Uterus (tissue), 2 donors: ENCODE measurements around the gene KRT78.

Source experiments
- CTCF ChIP-seq, 4 experiments: fragments of 200-600 bp in 2 of 4; fragments of 450-650 bp in 2 of 4; sonication (generic) in 2 of 4; IDR thresholded peaks; one replicate each; pipeline ENCODE4 v1.5.1; 2016 to 2019; ENCODE audit warnings: antibody characterized with exemption in 4 of 4, mild to moderate bottlenecking in 2 of 4, moderate library complexity in 1 of 4
- POLR2A ChIP-seq, 2 donors: fragments of 450-650 bp; IDR thresholded peaks; one replicate each; pipeline ENCODE4 v1.6.1; 2016; ENCODE audit warnings: antibody characterized with exemption in 2 of 2, mild to moderate bottlenecking in 1 of 2, moderate library complexity in 1 of 2

- no peak for TF ChIP-seq CTCF (IDR thresholded peaks at IDR 0.05)
- no peak for TF ChIP-seq POLR2A (IDR thresholded peaks at IDR 0.05)
Measured at GRCh38 chr12:52796429-52796794, 52.4 kb downstream of the KRT78 start.
